Measurements from ENCODE around the gene SYNDIG1.

DNA sequence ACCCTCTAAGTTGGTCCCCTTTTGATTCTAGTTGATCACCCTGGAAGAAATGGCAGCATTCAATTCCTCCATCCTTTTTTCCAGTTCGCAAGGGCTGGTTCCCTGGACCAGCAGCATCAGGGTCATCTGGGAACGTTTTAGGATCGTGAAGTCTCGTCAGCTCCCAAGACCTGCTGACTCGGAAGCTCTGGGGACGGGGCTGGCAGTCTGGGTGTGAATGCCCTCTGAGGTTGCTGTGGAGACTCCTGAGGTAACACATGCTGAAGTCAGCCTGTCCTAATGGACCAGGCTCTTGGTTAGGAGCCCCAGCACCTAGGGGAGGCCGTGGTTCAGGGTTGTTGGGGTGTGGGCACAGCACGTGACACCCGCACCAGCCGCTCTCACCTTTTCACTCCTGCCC, 164.1 kb downstream of the SYNDIG1 start:
- TF ChIP-seq CTCF (IDR thresholded peaks at IDR 0.05) (no peak), POLR2AphosphoS5 (IDR thresholded peaks at IDR 0.05) (no peak), POLR2A (IDR thresholded peaks at IDR 0.05) (no peak), EP300 (IDR thresholded peaks at IDR 0.05; ENCODE audit: low read depth) (no peak)

Data from transverse colon (tissue), 4 donors.